ENCODE results near the gene MTAP.

GRCh38 chr9:21812415-21812814 is 10.0 kb downstream of the MTAP start:
- TF ChIP-seq POLR2AphosphoS5 (IDR thresholded peaks at IDR 0.05; ENCODE audit: low read depth, low read length) (no peak), POLR2A (IDR thresholded peaks at IDR 0.05; ENCODE audit: low read depth, low read length) (no peak)

Measured in GM12892 (cell line).